HG03097 (cell line): ENCODE results near the gene HOXB3.
"Not testable (repeated sequence)": the region's sequence is repeated elsewhere in the genome, so short reads cannot be mapped to it uniquely, and the experiment has no call there.

Source experiments
- ATAC-seq: cut with Tn5 transposase; IDR thresholded peaks from one replicate; pipeline ENCODE4 v1.9.1; 2021; ENCODE audit not compliant: unreplicated experiment, low FRiP score

The HOXB3 gene

DNA sequence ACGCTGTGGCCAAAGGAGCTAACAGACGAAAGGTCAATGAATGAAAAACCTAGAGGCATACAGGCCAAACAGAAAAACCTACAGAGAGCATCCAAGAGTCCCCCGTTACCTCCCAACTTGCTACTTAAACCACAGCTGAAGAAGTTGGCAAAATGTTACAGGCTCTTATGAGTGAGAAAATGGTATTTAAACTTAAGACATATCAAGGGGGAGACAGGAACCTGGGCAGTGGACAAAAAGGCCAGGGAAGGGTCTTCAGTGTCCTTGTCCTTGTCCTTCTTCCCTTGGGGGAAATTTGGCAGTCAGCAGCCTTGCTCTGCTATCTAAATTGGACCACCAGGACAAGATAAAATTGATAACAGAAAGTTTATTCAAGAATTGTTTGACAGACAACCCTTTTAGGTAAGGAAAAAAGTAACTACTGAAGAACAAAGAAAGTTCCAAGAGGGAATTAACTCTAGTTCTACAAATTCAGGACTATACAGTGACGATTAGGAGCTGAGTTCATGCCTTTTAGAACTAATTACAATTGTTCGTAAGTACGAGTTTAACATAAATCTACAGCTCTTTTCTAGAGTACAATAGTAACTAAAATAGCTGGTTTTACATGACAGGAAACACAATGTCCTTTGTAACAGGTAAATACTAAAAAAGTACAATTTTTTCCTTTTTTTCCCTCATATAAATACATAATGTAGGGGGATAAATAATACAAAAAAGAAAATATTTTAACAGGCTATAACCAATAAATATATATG is 41.3 kb downstream of the HOXB3 start:
- no peak for ATAC-seq

DNA sequence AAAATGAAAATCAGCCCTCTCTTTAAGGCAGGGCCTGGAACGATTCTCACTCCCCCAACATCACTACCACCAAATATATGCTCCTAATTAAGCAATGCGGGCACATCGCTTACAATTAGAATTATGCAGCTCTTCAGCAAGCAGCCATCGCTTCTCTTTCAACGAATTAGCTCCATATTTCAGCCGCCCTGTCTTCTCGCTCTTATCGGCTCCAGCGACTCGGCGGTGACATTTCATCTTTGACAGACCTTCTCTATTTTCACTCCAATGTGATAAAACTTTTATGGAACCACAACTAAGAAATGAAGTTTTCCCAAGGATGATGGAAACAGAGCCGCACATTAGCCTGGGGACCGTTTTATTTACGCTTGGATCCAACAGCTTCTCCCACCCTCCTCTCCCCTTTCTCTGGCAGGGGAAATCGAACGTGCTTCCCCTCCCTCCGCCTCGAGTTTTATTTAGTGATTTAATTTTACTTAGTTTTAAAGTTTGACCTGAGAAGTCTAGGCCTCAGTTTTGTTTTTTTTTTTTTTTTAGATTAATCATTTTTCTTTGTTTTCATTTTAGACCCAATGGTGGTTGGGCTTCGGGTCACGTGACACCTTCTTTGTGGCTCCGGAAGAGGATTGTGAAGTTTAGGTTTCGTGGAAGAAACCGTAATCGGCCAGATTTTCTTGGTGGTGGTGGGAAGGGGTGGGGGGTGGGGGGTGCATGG is 42.1 kb downstream of the HOXB3 start:
- no peak for ATAC-seq

- no peak for ATAC-seq
Observed at GRCh38 chr17:48546924-48547807, 42.9 kb downstream of the HOXB3 start.

- ATAC-seq: no peak
Observed at GRCh38 chr17:48546137-48546923, 43.7 kb downstream of the HOXB3 start.

DNA sequence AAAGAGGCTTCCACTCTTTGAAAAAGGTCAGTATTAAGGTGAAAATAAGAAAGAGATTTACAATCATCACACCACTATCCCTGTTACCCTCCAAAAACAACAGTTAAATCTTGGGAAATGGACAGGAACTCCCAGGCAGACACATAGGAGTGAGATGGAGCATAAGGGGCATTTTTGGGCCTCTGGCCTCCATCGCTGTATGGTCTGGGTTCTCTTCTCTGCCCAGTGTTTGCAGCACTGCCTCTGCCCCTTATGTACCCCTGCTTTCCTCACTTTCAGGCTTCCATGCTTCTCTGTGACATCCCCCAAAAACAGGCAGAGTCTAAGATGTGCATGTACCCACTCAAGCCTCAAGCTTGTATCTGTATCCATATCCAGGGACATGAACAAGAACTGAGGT is 44.5 kb downstream of the HOXB3 start:
- no peak for ATAC-seq

GRCh38 chr17:48545022-48545375 is 45.0 kb downstream of the HOXB3 start, which contains the start of gene HOXB2:
HOXB2 (minus strand) TSS chr17:48545109; CDS start chr17:48544911, 198 bp downstream.
- ATAC-seq: no peak

DNA sequence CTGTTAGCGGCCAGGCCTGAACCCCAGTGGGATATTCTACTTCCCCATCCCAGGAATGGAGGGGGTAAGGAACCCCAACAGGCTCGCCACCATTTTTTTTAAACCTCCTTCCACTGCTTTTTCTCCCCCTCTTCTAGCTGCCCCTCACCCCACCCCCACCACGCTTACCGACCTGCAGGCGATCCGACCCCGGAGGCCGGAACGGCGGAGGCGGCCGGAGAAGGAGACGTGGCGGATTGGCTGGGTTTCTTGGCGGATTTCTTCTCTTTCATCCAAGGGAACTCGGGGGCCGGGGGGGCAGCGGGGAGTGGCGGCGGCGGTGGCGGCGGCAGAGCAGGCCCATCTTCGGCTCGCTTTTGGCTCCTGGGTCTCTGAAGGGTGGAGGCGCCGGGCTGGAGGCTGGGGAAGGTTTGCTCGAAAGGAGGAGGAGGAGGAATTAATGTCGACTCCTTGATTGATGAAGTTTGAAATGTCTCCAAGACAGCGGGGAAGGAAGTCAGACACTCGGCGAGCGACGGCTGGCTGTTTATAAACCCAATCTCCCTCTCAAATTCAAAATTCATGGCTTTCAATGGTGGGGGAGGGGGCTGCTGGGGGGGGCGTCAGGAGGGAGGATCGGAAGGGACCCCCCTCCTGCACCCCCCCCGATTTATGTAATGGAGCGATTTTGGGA is 45.6 kb downstream of the HOXB3 start:
- no peak for ATAC-seq

- peak; percentile 20 for ATAC-seq
Observed at GRCh38 chr17:48543854-48544348, 46.1 kb downstream of the HOXB3 start.

- peak; percentile 48 for ATAC-seq
Observed at GRCh38 chr17:48543107-48543853, 46.8 kb downstream of the HOXB3 start.

GRCh38 chr17:48542698-48543106 is 47.3 kb downstream of the HOXB3 start:
- no peak for ATAC-seq

GRCh38 chr17:48542114-48542656 is 47.9 kb downstream of the HOXB3 start:
- no peak for ATAC-seq

GRCh38 chr17:48541577-48542113 is 48.4 kb downstream of the HOXB3 start:
- no peak for ATAC-seq

DNA sequence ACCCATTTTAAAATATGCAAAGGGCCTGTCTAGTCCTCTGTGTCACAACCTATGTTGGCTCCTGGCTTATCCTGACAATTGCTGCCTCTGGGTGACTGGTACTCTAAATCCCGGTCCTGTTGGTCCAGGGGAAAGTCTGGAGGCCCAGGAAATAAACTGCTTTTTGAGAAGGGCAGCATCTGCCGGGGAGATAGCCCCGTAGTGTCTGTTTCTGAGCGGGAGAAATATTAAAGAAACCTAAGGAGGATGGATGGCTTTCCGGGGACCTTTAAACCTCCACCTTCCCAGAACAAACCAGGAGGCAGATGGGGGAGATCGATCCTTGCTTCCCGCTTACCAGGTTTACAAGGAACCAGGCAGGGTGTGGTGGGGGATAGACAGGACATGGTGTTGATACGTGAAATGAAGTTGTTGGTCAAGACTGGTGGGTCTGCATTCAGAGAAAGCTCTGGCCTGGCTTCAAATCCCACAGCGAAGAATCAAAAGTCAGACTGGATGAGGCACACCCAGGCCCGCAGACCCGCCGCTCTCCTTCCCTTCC is 48.9 kb downstream of the HOXB3 start:
- no peak for ATAC-seq

DNA sequence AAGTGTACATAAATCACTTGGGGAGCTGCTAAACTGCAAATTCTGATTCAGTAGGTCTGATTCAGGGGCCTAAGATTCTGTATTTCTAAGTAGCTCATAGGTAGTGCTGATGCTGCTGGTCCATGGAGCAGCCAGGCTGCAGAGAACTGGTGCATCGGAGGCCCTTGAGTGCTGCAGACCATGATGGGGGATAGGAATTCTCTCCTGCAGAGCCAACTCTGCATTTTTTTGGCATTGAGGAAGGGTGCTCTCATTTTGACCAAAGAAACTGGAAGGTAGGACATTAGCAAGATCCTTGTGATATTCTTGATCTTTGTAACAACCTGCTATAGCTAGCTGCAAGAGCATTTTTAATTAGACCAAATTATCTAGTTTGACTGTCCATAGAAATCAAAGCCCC is 49.8 kb downstream of the HOXB3 start:
- ATAC-seq: no peak

DNA sequence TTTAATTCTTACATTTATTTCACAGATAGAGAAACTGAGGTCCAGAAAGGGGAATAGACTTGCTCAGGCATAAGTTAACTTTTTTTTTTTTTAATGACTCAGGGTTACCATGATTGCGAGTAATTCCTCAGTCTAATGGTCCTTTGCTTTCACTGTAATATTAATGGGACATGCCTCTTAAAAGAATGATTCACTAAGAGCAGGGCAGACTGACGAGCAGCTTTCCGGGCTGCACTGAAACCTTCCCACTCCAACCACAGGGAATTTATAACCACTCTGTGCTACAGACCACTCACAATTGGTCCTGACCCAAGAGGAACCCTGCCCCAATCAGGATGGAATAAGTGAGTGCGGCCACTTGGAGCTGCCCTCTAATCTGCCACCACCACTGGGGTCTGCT is 50.9 kb downstream of the HOXB3 start:
- no peak for ATAC-seq

- ATAC-seq: no peak
Observed at GRCh38 chr17:48537316-48537715, 52.7 kb downstream of the HOXB3 start.

- ATAC-seq: not testable (repeated sequence)
Observed at GRCh38 chr17:48535793-48536559, 54.1 kb downstream of the HOXB3 start.
